Neural cell (in vitro differentiated cells): ENCODE results near the gene PRDM11.

Source experiments
- CTCF ChIP-seq: fragments of 450-650 bp; IDR thresholded peaks from 2 replicates; pipeline ENCODE4 v1.5.1; 2014; ENCODE audit warnings: antibody characterized with exemption, mild to moderate bottlenecking, moderate library complexity; ENCODE audit not compliant: poor library complexity, severe bottlenecking
- EP300 ChIP-seq: fragments of 450-650 bp; conservative IDR thresholded peaks from 2 replicates; pipeline ENCODE4 v1.6.1; 2014; ENCODE audit warnings: antibody characterized with exemption, mild to moderate bottlenecking, moderate library complexity; ENCODE audit not compliant: poor library complexity, severe bottlenecking
- EZH2 ChIP-seq: fragments of 200-600, 300-800 bp; shearing (Covaris generic), sonication (generic); IDR thresholded peaks from 2 replicates; pipeline ENCODE4 v1.6.1; 2014; ENCODE audit warnings: antibody characterized with exemption, low read length, borderline replicate concordance, mild to moderate bottlenecking; ENCODE audit not compliant: insufficient read depth, poor library complexity, severe bottlenecking
- POLR2AphosphoS5 ChIP-seq: IDR thresholded peaks from 2 replicates; pipeline ENCODE4 v1.6.1; 2012
- RAD21 ChIP-seq: fragments of 450-650 bp; conservative IDR thresholded peaks from 2 replicates; pipeline ENCODE4 v1.6.1; 2014; ENCODE audit warnings: antibody characterized with exemption, mild to moderate bottlenecking, moderate library complexity
- SMC3 ChIP-seq: fragments of 450-650 bp; conservative IDR thresholded peaks from 2 replicates; pipeline ENCODE4 v1.6.1; 2014; ENCODE audit warnings: antibody characterized with exemption, mild to moderate bottlenecking, moderate library complexity; ENCODE audit not compliant: poor library complexity
- TF ChIP-seq, protein P1 (sequence below): IDR thresholded peaks from 2 replicates; pipeline ENCODE4 v1.6.1; 2012; ENCODE audit warnings: borderline replicate concordance

- TF ChIP-seq CTCF (no peak), EP300 (no peak), EZH2 (no peak), RAD21 (no peak), POLR2AphosphoS5 (no peak), SMC3 (no peak)
- TF ChIP-seq, protein P1, sequence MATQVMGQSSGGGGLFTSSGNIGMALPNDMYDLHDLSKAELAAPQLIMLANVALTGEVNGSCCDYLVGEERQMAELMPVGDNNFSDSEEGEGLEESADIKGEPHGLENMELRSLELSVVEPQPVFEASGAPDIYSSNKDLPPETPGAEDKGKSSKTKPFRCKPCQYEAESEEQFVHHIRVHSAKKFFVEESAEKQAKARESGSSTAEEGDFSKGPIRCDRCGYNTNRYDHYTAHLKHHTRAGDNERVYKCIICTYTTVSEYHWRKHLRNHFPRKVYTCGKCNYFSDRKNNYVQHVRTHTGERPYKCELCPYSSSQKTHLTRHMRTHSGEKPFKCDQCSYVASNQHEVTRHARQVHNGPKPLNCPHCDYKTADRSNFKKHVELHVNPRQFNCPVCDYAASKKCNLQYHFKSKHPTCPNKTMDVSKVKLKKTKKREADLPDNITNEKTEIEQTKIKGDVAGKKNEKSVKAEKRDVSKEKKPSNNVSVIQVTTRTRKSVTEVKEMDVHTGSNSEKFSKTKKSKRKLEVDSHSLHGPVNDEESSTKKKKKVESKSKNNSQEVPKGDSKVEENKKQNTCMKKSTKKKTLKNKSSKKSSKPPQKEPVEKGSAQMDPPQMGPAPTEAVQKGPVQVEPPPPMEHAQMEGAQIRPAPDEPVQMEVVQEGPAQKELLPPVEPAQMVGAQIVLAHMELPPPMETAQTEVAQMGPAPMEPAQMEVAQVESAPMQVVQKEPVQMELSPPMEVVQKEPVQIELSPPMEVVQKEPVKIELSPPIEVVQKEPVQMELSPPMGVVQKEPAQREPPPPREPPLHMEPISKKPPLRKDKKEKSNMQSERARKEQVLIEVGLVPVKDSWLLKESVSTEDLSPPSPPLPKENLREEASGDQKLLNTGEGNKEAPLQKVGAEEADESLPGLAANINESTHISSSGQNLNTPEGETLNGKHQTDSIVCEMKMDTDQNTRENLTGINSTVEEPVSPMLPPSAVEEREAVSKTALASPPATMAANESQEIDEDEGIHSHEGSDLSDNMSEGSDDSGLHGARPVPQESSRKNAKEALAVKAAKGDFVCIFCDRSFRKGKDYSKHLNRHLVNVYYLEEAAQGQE = no peak
These were observed 5.0 kb downstream of the PRDM11 start for GRCh38 chr11:45151362-45151982.
